Myocyte (in vitro differentiated cells): Measurements from ENCODE around the gene ADORA3. TPM values are rescaled to one million over a fixed set of nuclear protein-coding genes. Genes with fewer than 3 reads are reported as not detected.
"Not testable (repeated sequence)": the region's sequence is repeated elsewhere in the genome, so short reads cannot be mapped to it uniquely, and the experiment has no call there.

Experiments
- DNase-seq: peaks from one replicate; pipeline ENCODE4 v3.0.0-alpha.2; 2012; ENCODE audit warnings: low read depth
- polyA plus RNA-seq: library from polyadenylated mRNA; unstranded; fragments of >200 nt; gene quantifications from one replicate; pipeline ENCODE4 v1.2.1, GENCODE V29; 2012; ENCODE audit warnings: missing spikeins
- total RNA-seq: library from RNA; depleted of rRNA; stranded (reverse); fragments of >200 nt; gene quantifications from 2 replicates; pipeline ENCODE4 v1.2.3, GENCODE V29; 2014

ADORA3 gene
- not detected in 2 replicates for total RNA-seq
- not detected for polyA plus RNA-seq

- DNase-seq = no peak
These were observed at the start of gene ADORA3, which contains the start of gene TMIGD3 for GRCh38 chr1:111503585-111504060. ADORA3 (minus strand) TSS chr1:111503633; CDS start chr1:111503354, 279 bp downstream. TMIGD3 (minus strand) TSS chr1:111503633; CDS start chr1:111503354, 279 bp downstream.

- DNase-seq = no peak
These were observed 49.8 kb upstream of the ADORA3 start for GRCh38 chr1:111553196-111553595.

GRCh38 chr1:111552587-111552986 lies 49.2 kb upstream of the ADORA3 start:
- DNase-seq = no peak

- no peak for DNase-seq
These were observed 48.4 kb upstream of the ADORA3 start for GRCh38 chr1:111551623-111552411.

GRCh38 chr1:111547786-111548185 lies 44.4 kb upstream of the ADORA3 start:
- DNase-seq = not testable (repeated sequence)

- no peak for DNase-seq
These were observed 38.8 kb upstream of the ADORA3 start for GRCh38 chr1:111542187-111542586.

GRCh38 chr1:111541721-111542120 lies 38.3 kb upstream of the ADORA3 start:
- DNase-seq = no peak

- DNase-seq = no peak
These were observed 37.5 kb upstream of the ADORA3 start for GRCh38 chr1:111540928-111541327.

- no peak for DNase-seq
These were observed 35.1 kb upstream of the ADORA3 start for GRCh38 chr1:111538343-111539025.

GRCh38 chr1:111535256-111536191 lies 32.1 kb upstream of the ADORA3 start:
- no peak for DNase-seq

GRCh38 chr1:111520053-111520452 lies 16.6 kb upstream of the ADORA3 start:
- no peak for DNase-seq

- no peak for DNase-seq
These were observed 14.2 kb upstream of the ADORA3 start for GRCh38 chr1:111517469-111518225.

- DNase-seq = peak; percentile 26
These were observed 12.6 kb upstream of the ADORA3 start for GRCh38 chr1:111516005-111516535.

GRCh38 chr1:111515291-111516004 lies 12.0 kb upstream of the ADORA3 start:
- peak; percentile 5 for DNase-seq

- no peak for DNase-seq
These were observed 10.1 kb upstream of the ADORA3 start for GRCh38 chr1:111513410-111514020.

- no peak for DNase-seq
These were observed 9.5 kb upstream of the ADORA3 start for GRCh38 chr1:111512931-111513330.

GRCh38 chr1:111512132-111512889 lies 8.9 kb upstream of the ADORA3 start:
- no peak for DNase-seq

- no peak for DNase-seq
These were observed 7.9 kb upstream of the ADORA3 start for GRCh38 chr1:111511370-111511769.
